K562 (cell line): Measurements from ENCODE around the gene ANAPC16. TPM values are rescaled to one million over a fixed set of nuclear protein-coding genes. Genes with fewer than 3 reads are reported as not detected.
A peak's percentile ranks its signal among the peaks of the same experiment; 100 is the strongest.

Experiments
- CREBBP ChIP-seq: IDR thresholded peaks from one replicate; pipeline ENCODE4 v1.6.1; 2012; ENCODE audit warnings: low read depth, mild to moderate bottlenecking, control low read depth, inconsistent platforms, low read length
- CREM ChIP-seq: IDR thresholded peaks from 2 replicates; pipeline ENCODE4 v1.6.1; 2014; ENCODE audit warnings: antibody characterized with exemption, low read depth
- EHMT2 ChIP-seq: fragments of 450-650 bp; IDR thresholded peaks from 2 replicates; pipeline ENCODE4 v1.6.1; 2018; ENCODE audit warnings: antibody characterized with exemption
- HDAC1 ChIP-seq, 2 experiments: fragments of 450-650 bp; IDR thresholded peaks; 2 replicates each; pipeline ENCODE4 v1.6.1; 2016 to 2017; ENCODE audit warnings: inconsistent platforms in 1 of 2, mild to moderate bottlenecking in 1 of 2, moderate library complexity in 1 of 2
- HDAC3 ChIP-seq: fragments of 450-650 bp; IDR thresholded peaks from 2 replicates; pipeline ENCODE4 v1.6.1; 2018; ENCODE audit warnings: borderline replicate concordance, mild to moderate bottlenecking, moderate library complexity; ENCODE audit not compliant: partially characterized antibody
- HNRNPUL1 ChIP-seq: fragments of 200-400 bp; formaldehyde crosslinking; IDR thresholded peaks from 2 replicates; pipeline ENCODE4 v1.6.1; 2017; ENCODE audit warnings: low read length
- MXI1 ChIP-seq: IDR thresholded peaks from 2 replicates; pipeline ENCODE4 v1.6.1; 2011; ENCODE audit warnings: low read depth, mild to moderate bottlenecking, improper control_type of control experiment, low read length
- RHOXF2B ChIP-seq: fragments of 250-450 bp; sonication (Bioruptor Pico); conservative IDR thresholded peaks from 2 replicates; pipeline ENCODE4 v1.5.1; 2021
- ZBTB17 ChIP-seq: fragments of 450-650 bp; formaldehyde crosslinking; IDR thresholded peaks from 2 replicates; pipeline ENCODE4 v1.4.0; 2020; ENCODE audit warnings: mild to moderate bottlenecking
- ZNF175 ChIP-seq: fragments of 200-800 bp; sonication (Bioruptor generic); IDR thresholded peaks from 2 replicates; pipeline ENCODE4 v1.6.1; 2016; ENCODE audit warnings: low read depth, mild to moderate bottlenecking, missing genetic modification characterization, missing compliant biosample characterization
- ZNF253 ChIP-seq: fragments of 250-450 bp; sonication (Bioruptor Pico); conservative IDR thresholded peaks from 2 replicates; pipeline ENCODE4 v1.6.1; 2021; ENCODE audit warnings: mild to moderate bottlenecking
- ZNF830 ChIP-seq: fragments of 250-450 bp; sonication (Bioruptor Pico); IDR thresholded peaks from 2 replicates; pipeline ENCODE4 v1.5.0; 2021; ENCODE audit warnings: mild to moderate bottlenecking
- polyA plus RNA-seq, 8 experiments: library from polyadenylated mRNA; depleted of rRNA in 4 of 8; stranded (reverse) in 5 of 8; unstranded in 3 of 8; fragments of >200 nt; fragmentation: Nextera tagmentation in 2 of 8; fragmentation: Illumina TruSeq in 1 of 8; extraction: Ambion mirVana in 2 of 8; extraction: Trizol in 1 of 8; gene quantifications; 2 replicates each; pipeline versions ENCODE4 v1.2.1 to v1.2.3, GENCODE V29; 2011 to 2014; ENCODE audit warnings: inconsistent platforms in 1 of 8, missing spikeins in 1 of 8
- total RNA-seq, 7 experiments: library from RNA; depleted of rRNA in 6 of 7; stranded (reverse); fragments of >200 nt in 6 of 7; fragmentation: Illumina TruSeq in 2 of 7; extraction: Trizol in 2 of 7; gene quantifications; 2 replicates each; pipeline versions ENCODE4 v1.2.1 to v1.2.3, GENCODE V29; 2011 to 2021; ENCODE audit warnings: low replicate concordance in 1 of 7
- TF ChIP-seq, protein P1 (sequence below), 2 experiments: IDR thresholded peaks; 2 replicates each; pipeline ENCODE4 v1.6.1; 2011; ENCODE audit warnings: borderline replicate concordance in 1 of 2, control low read depth in 1 of 2, low read depth in 1 of 2, low read length in 1 of 2, mild to moderate bottlenecking in 1 of 2, mixed read lengths in 1 of 2, moderate library complexity in 1 of 2; ENCODE audit not compliant: insufficient read depth in 1 of 2, insufficient read length in 1 of 2, poor library complexity in 1 of 2, severe bottlenecking in 1 of 2; ENCODE audit errors: extremely low read depth in 1 of 2
- TF ChIP-seq, protein P2 (sequence below): sonication (generic); formaldehyde crosslinking; IDR thresholded peaks from 2 replicates; pipeline ENCODE4 v1.8.0; 2022; ENCODE audit warnings: mild to moderate bottlenecking, missing genetic modification reagents
- TF ChIP-seq, protein P3 (sequence below): IDR thresholded peaks from 2 replicates; pipeline ENCODE4 v1.6.1; 2012; ENCODE audit warnings: low read depth, low read length, improper control_type of control experiment, borderline replicate concordance
- TF ChIP-seq, protein P4 (sequence below): fragments of 450-650 bp; formaldehyde crosslinking; IDR thresholded peaks from 2 replicates; pipeline ENCODE4 v1.4.0; 2022; ENCODE audit warnings: mild to moderate bottlenecking, moderate library complexity
- TF ChIP-seq, protein P5 (sequence below): fragments of 450-650 bp; IDR thresholded peaks from 2 replicates; pipeline ENCODE4 v1.6.1; 2016; ENCODE audit warnings: mild to moderate bottlenecking

The ANAPC16 gene
- total and polyA plus RNA-seq, 9 of the 15 experiments (the other 6 are each of a cell fraction or from before 2014, with no cell fraction given) = 42.6 to 208 (median 108) TPM

DNA sequence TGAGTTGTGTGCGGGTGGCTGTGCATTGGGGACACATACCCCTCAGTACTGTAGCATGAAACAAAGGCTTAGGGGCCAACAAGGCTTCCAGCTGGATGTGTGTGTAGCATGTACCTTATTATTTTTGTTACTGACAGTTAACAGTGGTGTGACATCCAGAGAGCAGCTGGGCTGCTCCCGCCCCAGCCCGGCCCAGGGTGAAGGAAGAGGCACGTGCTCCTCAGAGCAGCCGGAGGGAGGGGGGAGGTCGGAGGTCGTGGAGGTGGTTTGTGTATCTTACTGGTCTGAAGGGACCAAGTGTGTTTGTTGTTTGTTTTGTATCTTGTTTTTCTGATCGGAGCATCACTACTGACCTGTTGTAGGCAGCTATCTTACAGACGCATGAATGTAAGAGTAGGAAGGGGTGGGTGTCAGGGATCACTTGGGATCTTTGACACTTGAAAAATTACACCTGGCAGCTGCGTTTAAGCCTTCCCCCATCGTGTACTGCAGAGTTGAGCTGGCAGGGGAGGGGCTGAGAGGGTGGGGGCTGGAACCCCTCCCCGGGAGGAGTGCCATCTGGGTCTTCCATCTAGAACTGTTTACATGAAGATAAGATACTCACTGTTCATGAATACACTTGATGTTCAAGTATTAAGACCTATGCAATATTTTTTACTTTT, 59.7 kb downstream of the ANAPC16 start (continued):
- TF ChIP-seq, protein P1, sequence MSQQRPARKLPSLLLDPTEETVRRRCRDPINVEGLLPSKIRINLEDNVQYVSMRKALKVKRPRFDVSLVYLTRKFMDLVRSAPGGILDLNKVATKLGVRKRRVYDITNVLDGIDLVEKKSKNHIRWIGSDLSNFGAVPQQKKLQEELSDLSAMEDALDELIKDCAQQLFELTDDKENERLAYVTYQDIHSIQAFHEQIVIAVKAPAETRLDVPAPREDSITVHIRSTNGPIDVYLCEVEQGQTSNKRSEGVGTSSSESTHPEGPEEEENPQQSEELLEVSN (IDR thresholded peaks at IDR 0.05; ENCODE audit: borderline replicate concordance in 1 of 2, extremely low read depth in 1 of 2, insufficient read depth in 1 of 2, insufficient read length in 1 of 2, low read depth in 1 of 2, low read length in 1 of 2, poor library complexity in 1 of 2, severe bottlenecking in 1 of 2) = peak; percentile 47 to 85
- TF ChIP-seq MXI1 = no peak
- 0 out of 2 replicates have a peak, but pooled peaks have one; percentile 22 for TF ChIP-seq ZBTB17 (CRISPR knock-in tag)
- TF ChIP-seq, protein P2, sequence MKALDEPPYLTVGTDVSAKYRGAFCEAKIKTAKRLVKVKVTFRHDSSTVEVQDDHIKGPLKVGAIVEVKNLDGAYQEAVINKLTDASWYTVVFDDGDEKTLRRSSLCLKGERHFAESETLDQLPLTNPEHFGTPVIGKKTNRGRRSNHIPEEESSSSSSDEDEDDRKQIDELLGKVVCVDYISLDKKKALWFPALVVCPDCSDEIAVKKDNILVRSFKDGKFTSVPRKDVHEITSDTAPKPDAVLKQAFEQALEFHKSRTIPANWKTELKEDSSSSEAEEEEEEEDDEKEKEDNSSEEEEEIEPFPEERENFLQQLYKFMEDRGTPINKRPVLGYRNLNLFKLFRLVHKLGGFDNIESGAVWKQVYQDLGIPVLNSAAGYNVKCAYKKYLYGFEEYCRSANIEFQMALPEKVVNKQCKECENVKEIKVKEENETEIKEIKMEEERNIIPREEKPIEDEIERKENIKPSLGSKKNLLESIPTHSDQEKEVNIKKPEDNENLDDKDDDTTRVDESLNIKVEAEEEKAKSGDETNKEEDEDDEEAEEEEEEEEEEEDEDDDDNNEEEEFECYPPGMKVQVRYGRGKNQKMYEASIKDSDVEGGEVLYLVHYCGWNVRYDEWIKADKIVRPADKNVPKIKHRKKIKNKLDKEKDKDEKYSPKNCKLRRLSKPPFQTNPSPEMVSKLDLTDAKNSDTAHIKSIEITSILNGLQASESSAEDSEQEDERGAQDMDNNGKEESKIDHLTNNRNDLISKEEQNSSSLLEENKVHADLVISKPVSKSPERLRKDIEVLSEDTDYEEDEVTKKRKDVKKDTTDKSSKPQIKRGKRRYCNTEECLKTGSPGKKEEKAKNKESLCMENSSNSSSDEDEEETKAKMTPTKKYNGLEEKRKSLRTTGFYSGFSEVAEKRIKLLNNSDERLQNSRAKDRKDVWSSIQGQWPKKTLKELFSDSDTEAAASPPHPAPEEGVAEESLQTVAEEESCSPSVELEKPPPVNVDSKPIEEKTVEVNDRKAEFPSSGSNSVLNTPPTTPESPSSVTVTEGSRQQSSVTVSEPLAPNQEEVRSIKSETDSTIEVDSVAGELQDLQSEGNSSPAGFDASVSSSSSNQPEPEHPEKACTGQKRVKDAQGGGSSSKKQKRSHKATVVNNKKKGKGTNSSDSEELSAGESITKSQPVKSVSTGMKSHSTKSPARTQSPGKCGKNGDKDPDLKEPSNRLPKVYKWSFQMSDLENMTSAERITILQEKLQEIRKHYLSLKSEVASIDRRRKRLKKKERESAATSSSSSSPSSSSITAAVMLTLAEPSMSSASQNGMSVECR (CRISPR knock-in tag) = no peak; the same call in 1 of the 2 replicates
- peak in 1 of 2 experiments; percentile 91; a peak in 2 of 4 replicates for TF ChIP-seq HDAC1 (IDR thresholded peaks at IDR 0.05)
- TF ChIP-seq RHOXF2B (CRISPR knock-in tag) = peak; percentile 67
- no peak for TF ChIP-seq EHMT2
- no peak; the same call in 1 of the 2 replicates for TF ChIP-seq CREM
- TF ChIP-seq ZNF830 = no peak
- no peak for TF ChIP-seq HNRNPUL1
- TF ChIP-seq, protein P3, sequence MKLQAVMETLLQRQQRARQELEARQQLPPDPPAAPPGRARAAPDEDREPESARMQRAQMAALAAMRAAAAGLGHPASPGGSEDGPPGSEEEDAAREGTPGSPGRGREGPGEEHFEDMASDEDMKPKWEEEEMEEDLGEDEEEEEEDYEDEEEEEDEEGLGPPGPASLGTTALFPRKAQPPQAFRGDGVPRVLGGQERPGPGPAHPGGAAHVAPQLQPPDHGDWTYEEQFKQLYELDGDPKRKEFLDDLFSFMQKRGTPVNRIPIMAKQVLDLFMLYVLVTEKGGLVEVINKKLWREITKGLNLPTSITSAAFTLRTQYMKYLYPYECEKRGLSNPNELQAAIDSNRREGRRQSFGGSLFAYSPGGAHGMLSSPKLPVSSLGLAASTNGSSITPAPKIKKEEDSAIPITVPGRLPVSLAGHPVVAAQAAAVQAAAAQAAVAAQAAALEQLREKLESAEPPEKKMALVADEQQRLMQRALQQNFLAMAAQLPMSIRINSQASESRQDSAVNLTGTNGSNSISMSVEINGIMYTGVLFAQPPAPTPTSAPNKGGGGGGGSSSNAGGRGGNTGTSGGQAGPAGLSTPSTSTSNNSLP = no peak
- TF ChIP-seq ZNF175 (CRISPR knock-in tag) = no peak
- TF ChIP-seq CREBBP = no peak
- no peak for TF ChIP-seq HDAC3
- TF ChIP-seq, protein P4, sequence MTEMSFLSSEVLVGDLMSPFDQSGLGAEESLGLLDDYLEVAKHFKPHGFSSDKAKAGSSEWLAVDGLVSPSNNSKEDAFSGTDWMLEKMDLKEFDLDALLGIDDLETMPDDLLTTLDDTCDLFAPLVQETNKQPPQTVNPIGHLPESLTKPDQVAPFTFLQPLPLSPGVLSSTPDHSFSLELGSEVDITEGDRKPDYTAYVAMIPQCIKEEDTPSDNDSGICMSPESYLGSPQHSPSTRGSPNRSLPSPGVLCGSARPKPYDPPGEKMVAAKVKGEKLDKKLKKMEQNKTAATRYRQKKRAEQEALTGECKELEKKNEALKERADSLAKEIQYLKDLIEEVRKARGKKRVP = no peak; the same call in 1 of the 2 replicates
- no peak for TF ChIP-seq ZNF253 (CRISPR knock-in tag)
- TF ChIP-seq, protein P5, sequence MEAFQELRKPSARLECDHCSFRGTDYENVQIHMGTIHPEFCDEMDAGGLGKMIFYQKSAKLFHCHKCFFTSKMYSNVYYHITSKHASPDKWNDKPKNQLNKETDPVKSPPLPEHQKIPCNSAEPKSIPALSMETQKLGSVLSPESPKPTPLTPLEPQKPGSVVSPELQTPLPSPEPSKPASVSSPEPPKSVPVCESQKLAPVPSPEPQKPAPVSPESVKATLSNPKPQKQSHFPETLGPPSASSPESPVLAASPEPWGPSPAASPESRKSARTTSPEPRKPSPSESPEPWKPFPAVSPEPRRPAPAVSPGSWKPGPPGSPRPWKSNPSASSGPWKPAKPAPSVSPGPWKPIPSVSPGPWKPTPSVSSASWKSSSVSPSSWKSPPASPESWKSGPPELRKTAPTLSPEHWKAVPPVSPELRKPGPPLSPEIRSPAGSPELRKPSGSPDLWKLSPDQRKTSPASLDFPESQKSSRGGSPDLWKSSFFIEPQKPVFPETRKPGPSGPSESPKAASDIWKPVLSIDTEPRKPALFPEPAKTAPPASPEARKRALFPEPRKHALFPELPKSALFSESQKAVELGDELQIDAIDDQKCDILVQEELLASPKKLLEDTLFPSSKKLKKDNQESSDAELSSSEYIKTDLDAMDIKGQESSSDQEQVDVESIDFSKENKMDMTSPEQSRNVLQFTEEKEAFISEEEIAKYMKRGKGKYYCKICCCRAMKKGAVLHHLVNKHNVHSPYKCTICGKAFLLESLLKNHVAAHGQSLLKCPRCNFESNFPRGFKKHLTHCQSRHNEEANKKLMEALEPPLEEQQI = no peak
